Panc1 (cell line): ENCODE results near the gene C20orf202. TPM values are rescaled to one million over a fixed set of nuclear protein-coding genes. Genes with fewer than 3 reads are reported as not detected.

ENCODE experiments used
- ATAC-seq: fragments of 200-7000 bp; cut with Tn5 transposase; 2 replicates; pipeline ENCODE4 v1.9.1; 2020; ENCODE audit warnings: mild to moderate bottlenecking, moderate library complexity
- BruUV-seq: library from RNA; stranded (reverse); fragments of 400-500 nt; replicated peaks from 2 replicates; lab custom pipeline; 2021; lab: Mats Ljungman, UMichigan
- CTCF ChIA-PET: fragments of 300-600 bp; sonication (Branson Sonifier 250); formaldehyde crosslinking; loops from one replicate; lab custom pipeline; 2022; ENCODE audit warnings: antibody characterized with exemption; lab: Charles Lee
- POLR2A ChIA-PET: fragments of 300-600 bp; sonication (Branson Sonifier 250); formaldehyde crosslinking; loops from one replicate; lab custom pipeline; 2022; ENCODE audit warnings: antibody characterized with exemption; lab: Charles Lee
- DNase-seq: peaks from one replicate; pipeline ENCODE4 v3.0.0-alpha.2; 2010; ENCODE audit warnings: low read depth, low spot score
- H3K27ac ChIP-seq: 2 replicates; pipeline ENCODE4 v1.5.1; 2011; ENCODE audit warnings: mild to moderate bottlenecking, low read length, inconsistent platforms
- H3K27me3 ChIP-seq: fragments of 200-500 bp; sonication (Bioruptor generic); 2 replicates; pipeline ENCODE4 v1.6.0; 2014; ENCODE audit warnings: low read length, inconsistent platforms; ENCODE audit not compliant: control insufficient read depth, insufficient read depth
- H3K36me3 ChIP-seq: fragments of 200-500 bp; sonication (Bioruptor generic); 2 replicates; pipeline ENCODE4 v1.5.1; 2014; ENCODE audit warnings: inconsistent platforms, mild to moderate bottlenecking, low read length, moderate library complexity; ENCODE audit not compliant: control insufficient read depth, insufficient read depth
- H3K4me1 ChIP-seq: 2 replicates; pipeline ENCODE4 v1.5.1; 2011; ENCODE audit warnings: inconsistent platforms, mild to moderate bottlenecking, low read length, moderate library complexity; ENCODE audit not compliant: control insufficient read depth, insufficient read depth
- H3K4me3 ChIP-seq, 2 experiments: 2 replicates each; pipeline ENCODE4 v1.5.1; 2011 to 2012; ENCODE audit warnings: low read depth in 2 of 2, low read length in 2 of 2, mild to moderate bottlenecking in 2 of 2, inconsistent platforms in 1 of 2, moderate library complexity in 1 of 2
- H3K9me3 ChIP-seq: fragments of 200-500 bp; sonication (Bioruptor generic); 2 replicates; pipeline ENCODE4 v1.5.1; 2014; ENCODE audit warnings: low read depth, mild to moderate bottlenecking, inconsistent platforms, low read length, moderate library complexity; ENCODE audit not compliant: control insufficient read depth, insufficient read depth
- CTCF ChIP-seq: fragments of 450-650 bp; IDR thresholded peaks from 2 replicates; pipeline ENCODE4 v1.5.1; 2017; ENCODE audit warnings: mild to moderate bottlenecking
- POLR2AphosphoS5 ChIP-seq: IDR thresholded peaks from 2 replicates; pipeline ENCODE4 v1.6.1; 2012; ENCODE audit warnings: mild to moderate bottlenecking, low read depth, low read length, moderate library complexity
- REST ChIP-seq, 2 experiments: IDR thresholded peaks; 2 replicates each; pipeline ENCODE4 v1.6.1; 2011 to 2012; ENCODE audit warnings: low read depth in 2 of 2, control low read depth in 1 of 2, low read length in 1 of 2, mild to moderate bottlenecking in 1 of 2, moderate library complexity in 1 of 2; ENCODE audit not compliant: insufficient read depth in 1 of 2
- SIN3A ChIP-seq: IDR thresholded peaks from 2 replicates; pipeline ENCODE4 v1.6.1; 2012; ENCODE audit warnings: low read depth, mild to moderate bottlenecking, low read length, moderate library complexity, borderline replicate concordance; ENCODE audit not compliant: insufficient read depth
- TCF7L2 ChIP-seq: IDR thresholded peaks from 2 replicates; pipeline ENCODE4 v1.6.1; 2011; ENCODE audit warnings: mild to moderate bottlenecking, low read depth, low read length, inconsistent platforms
- in situ Hi-C: cut with HindIII; loops from 2 replicates; pipeline ENCODE4 v1.10.0; 2016; ENCODE audit warnings: low sequenced_read_pairs, low pct_unique_long_range_greater_than_20kb
- intact Hi-C: fragments of 100-400 bp; cut with micrococcal nuclease; formaldehyde crosslinking; loops from one replicate; pipeline ENCODE4 v1.10.0; 2022; ENCODE audit not compliant: unreplicated experiment
- total RNA-seq: library from RNA; stranded (reverse); gene quantifications from one replicate; pipeline ENCODE4 v1.2.1, GENCODE V29; 2021; ENCODE audit not compliant: unreplicated experiment

The C20orf202 gene
- total RNA-seq, 1 experiment from 2014 or later = not detected

GRCh38 chr20:1224205-1224890, 21.1 kb downstream of the C20orf202 start:
- peaks cover 6% of the 10 kb centered on the region; the same call in 1 of the 2 replicates for H3K4me1 ChIP-seq
- no peak overlapping the region for H3K27ac ChIP-seq
- H3K27me3 ChIP-seq = peaks cover 3% of the 10 kb centered on the region; the same call in 1 of the 2 replicates
- ATAC-seq = no peak
- no peak for TF ChIP-seq SIN3A
- no peak for TF ChIP-seq POLR2AphosphoS5
- in situ Hi-C loops = no loop called here
- CTCF ChIA-PET = interaction anchor here (0.5 kb wide), 1 partner anchor 212 kb away, joined by 10 read pairs; no protein-coding TSS in a partner anchor
- DNase-seq = no peak
- BruUV-seq = no TSS peak
- POLR2A ChIA-PET = no interaction called here
- intact Hi-C loops = no loop called here
- no peaks in the 10 kb centered on the region for H3K36me3 ChIP-seq
- H3K4me3 ChIP-seq = no peak overlapping the region
- H3K9me3 ChIP-seq = no peaks in the 10 kb centered on the region

GRCh38 chr20:1225263-1225782, 22.1 kb downstream of the C20orf202 start:
- ChIA-PET POLR2A (no interaction called here), CTCF (interaction anchor here (0.5 kb wide), 1 partner anchor 211 kb away, joined by 10 read pairs; no protein-coding TSS in a partner anchor)
- ATAC-seq = peak; percentile 88
- intact Hi-C loops (no loop called here), in situ Hi-C loops (no loop called here)
- H3K9me3 ChIP-seq = no peaks in the 10 kb centered on the region
- H3K36me3 ChIP-seq = no peaks in the 10 kb centered on the region
- peaks cover 6% of the 10 kb centered on the region; the same call in 1 of the 2 replicates for H3K4me1 ChIP-seq
- H3K27ac ChIP-seq = no peak overlapping the region
- DNase-seq = no peak
- peaks cover 3% of the 10 kb centered on the region; the same call in 1 of the 2 replicates for H3K27me3 ChIP-seq
- peak overlapping the region; percentile 49 to 60 for H3K4me3 ChIP-seq
- BruUV-seq = no TSS peak
- TF ChIP-seq SIN3A (no peak), CTCF (no peak), REST (IDR thresholded peaks at IDR 0.05; ENCODE audit: insufficient read depth in 1 of 2, low read depth in 2 of 2, low read length in 1 of 2) (no peak), POLR2AphosphoS5 (no peak), TCF7L2 (no peak)
